Activated gamma-delta T cell treated with anti-CD3 and anti-CD28 coated beads, Interleukin-2, amount 50 U/mL, for 16 hours (primary cell): ENCODE data around the gene EXOC3L2.
"Not testable (repeated sequence)": the region's sequence is repeated elsewhere in the genome, so short reads cannot be mapped to it uniquely, and the experiment has no call there.

ENCODE experiments used
- DNase-seq: peaks from one replicate; pipeline ENCODE4 v3.0.0-alpha.2; 2020; ENCODE audit warnings: low read depth

The EXOC3L2 gene

DNA sequence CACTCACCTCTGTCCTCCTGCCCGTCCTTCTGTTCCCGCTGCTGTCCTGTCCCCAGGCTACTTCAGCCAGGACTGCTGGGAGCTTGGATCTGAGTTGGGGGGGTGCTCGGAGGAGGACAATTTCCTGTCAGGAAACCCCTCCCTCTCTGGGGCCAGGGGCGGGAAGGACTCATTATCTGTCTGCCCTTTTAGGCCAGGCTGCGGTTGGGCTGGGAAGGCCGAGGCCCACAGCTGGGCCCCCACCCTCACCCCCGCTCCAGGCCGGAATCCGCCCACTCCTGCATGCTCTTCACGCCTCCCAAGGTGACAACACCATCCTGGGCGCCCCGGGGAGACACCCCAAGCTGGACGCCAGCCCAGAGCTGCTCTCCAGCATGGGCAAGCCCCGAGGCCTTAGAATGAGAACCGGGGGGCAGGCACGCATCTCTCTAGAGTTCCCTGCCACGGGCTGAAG is at the start of gene EXOC3L2:
Gene EXOC3L2, minus strand, starts transcription at position 74 of the 454 bp plus-strand sequence. CDS start 6,362 bp downstream, outside the sequence.
- no peak for DNase-seq

DNA sequence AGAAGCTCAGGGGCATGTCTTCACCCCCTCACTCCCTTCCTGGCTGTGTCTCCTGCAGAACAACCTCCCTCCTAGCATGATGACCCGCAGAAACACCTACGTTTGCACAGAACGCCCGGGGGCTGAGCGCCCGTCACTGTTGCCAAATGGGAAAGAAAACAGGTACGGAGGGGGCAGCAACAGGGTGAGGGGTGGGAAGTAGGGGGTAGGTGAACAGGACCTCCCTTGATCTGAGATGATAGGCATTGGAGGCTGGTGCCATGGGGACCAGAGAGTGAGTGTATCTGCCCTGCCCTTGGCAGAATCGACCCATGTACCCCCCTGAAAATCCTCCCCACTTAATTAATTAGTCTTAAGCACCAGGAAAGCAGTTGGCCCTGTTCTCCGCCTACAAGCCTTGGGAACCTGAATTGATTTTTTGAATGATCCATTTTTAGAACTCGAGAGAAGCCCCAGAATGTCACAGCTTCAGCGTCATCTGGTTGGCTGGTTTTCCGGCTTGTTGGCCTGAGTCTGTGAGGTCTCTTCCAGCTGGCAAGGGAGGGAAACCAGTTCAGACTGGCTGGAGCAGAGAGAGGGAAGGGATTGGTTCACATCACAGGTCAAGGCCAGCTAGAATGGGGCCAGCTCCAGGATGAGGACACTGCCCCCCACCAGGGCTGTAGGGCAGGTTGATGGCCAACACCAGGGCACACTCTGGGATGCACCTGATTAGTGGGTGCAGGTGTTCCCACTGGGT is 49.3 kb upstream of the EXOC3L2 start:
- no peak for DNase-seq

DNA sequence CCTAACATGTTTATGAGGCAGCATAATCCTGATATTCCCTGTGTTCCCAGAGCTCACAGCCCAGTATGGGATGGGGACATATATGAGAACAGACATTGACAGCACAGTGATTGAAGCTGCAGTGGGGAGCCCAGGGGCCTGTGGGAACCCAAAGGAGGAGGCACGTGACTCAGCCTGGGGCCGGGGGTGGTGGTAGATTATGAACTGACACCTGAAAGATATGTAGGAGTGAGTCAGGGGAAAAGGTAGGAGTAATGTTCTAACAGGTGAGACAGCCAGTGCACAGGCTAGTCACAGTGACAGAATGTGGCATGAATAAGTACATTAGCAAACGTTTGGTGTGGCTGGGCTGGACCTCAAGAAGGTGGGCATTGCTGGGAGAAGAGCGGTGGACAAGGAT is 48.5 kb upstream of the EXOC3L2 start:
- no peak for DNase-seq

DNA sequence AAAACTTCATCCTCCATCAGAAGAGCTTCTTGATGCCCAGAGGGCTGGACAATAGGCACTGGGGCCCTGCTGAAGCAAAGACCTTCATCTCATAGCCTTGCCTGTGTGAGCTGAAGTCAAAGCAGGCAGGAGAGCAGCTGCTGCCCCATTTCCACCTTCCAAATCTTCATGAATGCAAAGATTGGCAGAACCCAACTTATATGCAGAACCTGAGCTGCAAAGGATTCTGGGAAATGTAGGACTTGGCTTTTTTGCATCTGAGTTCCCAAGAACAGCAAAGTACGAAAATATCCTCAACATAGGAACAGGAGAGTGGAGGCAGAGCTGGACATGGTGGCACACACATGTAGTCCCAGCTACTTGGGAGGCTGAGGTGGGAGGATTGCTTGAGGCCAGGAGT is 46.6 kb upstream of the EXOC3L2 start:
- DNase-seq, result no peak

DNA sequence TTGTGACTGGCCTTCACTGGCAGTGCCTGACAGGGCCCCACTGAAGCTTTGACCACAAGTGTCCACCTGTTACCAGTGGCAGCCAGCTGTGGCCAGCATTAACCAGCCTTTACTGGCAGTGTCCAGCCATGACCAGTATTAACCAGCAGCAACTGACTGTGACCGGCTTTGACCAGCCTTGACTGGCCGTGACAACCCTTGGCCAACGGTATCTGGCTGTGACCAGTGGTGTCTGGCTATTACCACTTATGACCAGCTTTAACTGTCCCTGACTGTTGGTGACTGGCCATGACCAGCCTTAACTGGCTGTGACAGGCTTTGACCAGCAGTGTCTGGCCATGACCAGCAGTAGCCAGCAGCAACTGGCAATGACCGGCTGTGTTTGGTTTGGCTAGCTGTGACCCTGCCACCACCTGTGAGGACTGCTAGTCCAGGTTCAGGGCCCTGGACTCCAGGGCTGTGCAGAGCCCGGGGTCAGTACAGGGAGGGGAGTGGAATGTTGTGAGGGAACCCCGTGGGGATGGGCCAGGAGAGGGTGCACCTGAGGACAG is 45.2 kb upstream of the EXOC3L2 start:
- no peak for DNase-seq

DNA sequence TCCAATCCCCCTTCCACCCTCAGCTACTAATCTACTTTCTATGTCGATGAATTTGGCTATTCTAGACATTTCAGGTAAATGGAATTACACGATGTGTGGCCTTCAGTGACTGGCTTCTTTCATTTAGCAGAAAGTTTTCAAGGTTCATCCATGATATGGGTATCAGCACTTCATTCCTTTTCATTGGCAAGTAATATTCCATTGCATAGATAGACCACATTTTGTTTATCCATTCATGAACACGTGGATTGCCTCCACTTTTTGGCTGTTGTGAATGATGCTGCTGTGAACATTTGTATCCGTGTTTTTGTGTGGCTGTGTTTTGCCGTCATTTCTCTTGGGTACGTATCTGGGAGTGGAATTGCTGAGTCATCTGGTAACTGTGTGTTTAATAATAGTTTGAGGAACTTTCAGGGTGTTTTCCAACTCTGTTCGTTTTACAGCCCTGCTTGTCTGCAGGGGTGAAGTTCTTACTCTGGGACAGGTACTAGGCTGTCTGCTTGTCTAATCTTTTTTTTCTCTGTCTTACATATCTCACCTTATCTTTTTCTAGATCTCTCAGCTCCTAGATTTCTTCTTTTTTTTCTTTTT is 38.3 kb upstream of the EXOC3L2 start:
- DNase-seq, result no peak

DNA sequence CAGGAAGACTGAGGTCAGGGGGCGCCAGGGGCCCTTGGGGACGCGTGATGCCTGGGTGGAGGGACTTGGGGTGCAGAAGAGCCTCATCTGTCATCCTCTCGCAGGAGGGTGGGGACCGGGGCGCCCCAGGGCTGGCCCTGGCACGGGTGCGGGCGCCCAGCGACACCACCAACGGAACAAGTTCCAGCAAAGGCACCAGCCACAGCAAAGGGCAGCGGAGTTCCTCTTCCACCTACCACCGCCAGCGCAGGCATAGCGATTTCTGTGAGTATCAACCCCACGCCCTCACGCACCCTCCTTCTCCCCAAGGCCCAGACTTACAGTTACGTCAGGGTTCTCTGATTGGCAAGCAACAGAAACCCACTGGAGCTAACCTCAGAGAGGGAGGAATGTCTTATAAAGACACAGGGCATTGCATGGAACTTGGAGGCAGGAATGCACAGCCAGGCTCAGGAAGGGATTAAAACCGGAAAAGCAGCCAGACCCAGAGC is 35.3 kb upstream of the EXOC3L2 start:
- no peak for DNase-seq

DNA sequence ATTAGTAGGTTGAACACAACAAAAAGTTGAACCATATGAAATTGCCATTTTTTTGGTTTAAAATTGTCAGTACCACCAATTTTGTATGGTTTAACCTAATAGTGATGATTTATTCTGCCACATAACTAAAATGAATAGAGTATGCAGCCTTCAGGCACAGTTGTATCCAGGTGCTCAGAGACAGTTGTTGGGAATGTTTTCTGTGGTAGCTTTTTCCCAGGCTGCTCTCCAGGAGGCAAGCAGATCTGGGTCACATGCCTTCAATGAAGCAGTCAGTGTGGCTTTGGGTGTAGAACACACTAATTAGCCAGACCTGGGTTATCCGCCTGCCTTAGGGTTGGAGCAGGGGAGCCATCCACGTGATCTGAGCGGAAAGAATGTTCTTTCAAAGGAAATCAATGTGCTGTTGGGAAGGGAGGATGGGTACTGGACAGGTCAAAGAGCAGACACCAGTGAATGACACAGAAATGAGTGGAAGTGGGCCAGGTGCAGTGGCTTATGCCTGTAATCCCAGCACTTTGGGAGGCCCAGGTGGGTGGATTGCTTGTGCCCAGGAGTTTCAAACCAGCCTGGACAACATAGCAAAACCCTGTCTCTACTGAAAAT is 34.5 kb upstream of the EXOC3L2 start:
- no peak for DNase-seq

DNA sequence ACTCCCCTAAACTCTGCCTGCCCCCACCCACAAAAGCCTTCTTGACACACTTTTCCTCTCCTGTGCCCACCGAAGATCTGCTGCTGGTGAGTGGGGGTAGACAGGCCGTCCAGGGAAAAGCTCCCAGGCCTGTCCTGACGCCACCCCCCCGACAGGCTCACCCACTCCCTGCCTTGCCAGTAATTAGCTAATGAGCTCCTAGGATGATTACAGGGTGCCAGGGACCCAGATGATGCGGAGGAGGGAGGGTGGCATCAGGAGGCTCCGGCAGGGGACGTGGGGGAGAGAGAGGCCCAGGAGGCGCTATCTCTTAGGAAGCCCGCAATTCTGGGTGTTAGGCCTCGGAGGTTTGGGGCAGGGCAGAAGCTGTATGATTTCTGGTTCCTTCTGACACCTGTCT is 32.9 kb upstream of the EXOC3L2 start:
- DNase-seq, result no peak

DNA sequence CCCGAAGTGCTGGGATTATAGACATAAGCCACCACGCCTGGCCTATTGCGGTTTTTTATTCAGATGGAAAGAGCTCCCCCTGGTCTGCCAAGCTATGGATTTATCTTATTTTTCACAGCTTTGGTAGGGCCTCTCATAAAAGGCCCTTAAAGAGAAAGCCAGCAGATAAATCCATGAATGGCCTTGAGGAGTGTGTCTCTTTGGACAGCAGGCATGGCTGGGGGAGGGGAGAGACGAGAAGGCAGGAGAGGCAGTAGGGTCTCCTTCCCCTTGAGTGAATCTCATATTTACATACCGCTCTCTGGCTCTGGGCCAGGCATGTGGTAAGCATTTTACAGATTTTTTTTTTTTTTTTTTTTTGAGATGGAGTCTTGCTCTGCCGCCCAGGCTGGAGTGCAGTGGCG is 31.1 kb upstream of the EXOC3L2 start:
- no peak for DNase-seq

DNA sequence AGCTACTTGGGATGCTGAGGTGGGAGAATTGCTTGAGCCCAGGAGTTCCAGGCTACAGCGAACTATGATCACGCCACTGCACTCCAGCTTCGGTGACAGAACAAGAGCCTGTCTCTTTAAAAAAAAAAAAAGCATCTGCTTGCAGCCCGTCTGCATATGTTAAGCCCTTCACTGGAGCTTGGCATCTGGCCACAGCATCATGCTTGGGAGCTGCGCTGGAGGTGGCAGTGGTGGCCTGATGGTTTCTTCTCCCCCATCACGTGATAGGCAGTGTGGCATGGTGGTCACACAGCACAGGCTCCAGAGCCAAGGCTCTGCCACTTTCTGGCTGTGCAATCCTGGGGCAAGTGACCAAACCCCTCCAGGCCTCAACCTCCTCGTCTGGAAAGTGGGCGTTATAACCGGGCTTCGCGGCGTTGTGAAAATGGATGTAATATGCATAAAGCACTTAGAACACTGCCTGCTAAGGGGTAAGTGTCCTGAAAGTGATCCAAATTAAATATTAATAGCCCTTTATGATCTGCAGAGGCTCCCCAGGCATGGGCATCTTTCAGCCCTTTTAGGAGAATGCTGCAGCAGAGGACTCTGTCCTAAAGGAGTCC is 30.3 kb upstream of the EXOC3L2 start:
- DNase-seq, result no peak

DNA sequence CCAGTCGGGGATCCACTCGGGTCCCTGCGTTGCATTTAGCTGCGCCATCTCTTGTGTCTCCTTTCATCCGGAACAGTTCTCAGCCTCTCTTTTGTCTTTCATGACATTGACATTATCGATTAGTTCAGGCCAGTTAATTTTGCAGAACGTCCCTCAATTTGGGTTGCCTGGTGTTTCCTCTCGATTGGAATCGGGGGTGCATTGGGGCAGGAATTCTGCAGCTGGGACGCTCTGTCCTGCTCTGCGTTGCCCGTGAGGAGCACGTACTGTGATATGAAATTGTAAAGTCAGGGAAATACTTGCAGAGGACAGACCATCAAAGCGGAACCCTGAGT is 28.3 kb upstream of the EXOC3L2 start:
- no peak for DNase-seq

DNA sequence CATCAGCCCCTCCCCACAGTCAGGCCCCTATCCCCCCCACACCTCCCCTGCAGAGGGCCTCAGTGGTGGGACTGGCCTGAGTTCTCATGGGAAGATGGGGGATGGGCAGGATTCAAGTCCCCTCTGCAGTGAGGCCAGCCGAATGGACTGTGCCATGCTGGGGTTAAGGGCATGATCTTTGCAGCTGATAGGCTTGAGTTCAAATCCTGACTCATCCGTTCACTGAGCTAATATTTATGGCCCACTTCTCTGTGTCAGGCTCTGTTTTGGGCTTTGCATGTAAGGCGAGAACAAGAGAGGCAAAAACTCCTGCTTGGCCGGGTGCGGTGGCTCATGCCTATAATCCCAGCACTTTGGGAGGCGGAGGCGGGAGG is 26.5 kb upstream of the EXOC3L2 start:
- DNase-seq, result no peak

DNA sequence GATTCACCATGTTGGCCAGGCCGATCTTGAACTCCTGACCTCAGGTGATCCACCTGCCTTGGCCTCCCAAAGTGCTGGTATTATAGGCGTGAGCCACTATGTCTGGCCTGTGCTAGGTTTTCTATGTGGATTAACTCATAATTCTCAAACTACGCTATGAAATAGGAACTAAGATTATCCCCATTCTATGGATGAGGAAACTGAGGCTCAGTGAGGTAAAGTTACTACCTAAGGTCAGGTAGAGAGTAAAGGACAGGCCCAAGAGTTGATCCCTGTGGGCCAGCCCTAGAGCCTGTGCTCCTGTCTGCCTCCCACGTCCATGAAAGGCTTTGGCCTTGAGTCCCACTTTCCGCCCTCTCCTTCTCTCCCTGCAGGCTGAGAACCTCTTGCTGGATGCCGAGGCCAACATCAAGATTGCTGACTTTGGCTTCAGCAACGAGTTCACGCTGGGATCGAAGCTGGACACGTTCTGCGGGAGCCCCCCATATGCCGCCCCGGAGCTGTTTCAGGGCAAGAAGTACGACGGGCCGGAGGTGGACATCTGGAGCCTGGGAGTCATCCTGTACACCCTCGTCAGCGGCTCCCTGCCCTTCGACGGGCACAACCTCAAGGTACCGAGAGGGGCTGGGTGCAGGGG is 26.0 kb upstream of the EXOC3L2 start:
- DNase-seq, result no peak

DNA sequence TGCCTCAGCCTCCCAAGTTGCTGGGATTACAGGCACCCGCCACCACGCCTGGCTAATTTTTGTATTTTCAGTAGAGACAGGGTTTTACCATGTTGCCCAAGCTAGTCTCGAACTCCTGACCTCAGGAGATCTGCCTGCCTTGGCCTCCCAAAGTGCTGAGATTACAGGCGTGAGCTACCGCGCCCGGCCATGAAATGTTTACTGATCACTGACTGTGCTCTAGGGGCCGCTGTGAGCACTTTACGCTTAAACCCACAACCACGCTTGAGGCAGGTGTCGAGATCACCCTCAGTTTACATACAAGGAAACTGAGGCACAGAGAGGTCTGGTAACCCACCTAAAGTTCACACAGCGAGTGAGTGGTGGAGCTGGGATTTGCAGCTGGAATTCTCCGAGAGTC is 24.7 kb upstream of the EXOC3L2 start:
- not testable (repeated sequence) for DNase-seq

DNA sequence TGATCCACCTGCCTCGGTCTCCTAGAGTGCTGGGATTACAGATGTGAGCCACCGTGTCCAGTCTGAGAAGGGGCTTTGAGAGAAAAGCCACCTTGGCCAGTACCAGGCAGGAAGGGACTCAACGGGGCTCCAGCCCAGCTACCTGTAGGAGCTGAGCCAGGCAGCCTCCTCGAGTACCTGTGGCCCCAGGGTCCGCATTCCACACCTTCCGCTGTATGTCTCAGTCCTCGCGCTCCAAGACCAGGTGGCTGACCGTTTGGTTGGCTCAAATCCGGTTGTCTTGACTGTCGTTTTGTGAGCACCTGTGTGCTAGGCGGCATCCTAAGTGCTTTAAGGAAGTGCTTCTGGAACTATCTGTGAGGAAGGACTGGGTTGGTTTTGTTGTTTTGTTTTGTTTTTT is 22.1 kb upstream of the EXOC3L2 start:
- no peak for DNase-seq

DNA sequence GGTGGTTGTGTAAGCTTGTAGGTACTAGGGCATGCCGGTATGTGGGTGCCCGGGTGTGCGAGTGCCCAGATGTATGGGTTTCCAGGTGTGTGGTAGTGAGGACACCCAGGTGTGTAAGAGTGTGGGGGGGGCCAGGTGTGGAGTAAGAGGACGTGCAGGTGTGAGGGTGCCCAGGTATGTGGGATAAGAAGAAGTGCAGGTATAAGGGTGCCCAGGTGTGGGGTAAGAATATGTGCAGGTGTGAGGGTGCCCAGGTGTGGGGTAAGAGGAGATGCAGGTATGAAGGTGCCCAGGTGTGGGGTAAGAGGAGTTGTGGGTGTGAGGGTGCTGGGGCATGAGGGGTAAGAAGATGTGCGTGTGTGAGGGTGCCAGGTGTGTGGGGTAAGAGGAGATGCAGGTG is 20.2 kb upstream of the EXOC3L2 start:
- DNase-seq, result no peak

DNA sequence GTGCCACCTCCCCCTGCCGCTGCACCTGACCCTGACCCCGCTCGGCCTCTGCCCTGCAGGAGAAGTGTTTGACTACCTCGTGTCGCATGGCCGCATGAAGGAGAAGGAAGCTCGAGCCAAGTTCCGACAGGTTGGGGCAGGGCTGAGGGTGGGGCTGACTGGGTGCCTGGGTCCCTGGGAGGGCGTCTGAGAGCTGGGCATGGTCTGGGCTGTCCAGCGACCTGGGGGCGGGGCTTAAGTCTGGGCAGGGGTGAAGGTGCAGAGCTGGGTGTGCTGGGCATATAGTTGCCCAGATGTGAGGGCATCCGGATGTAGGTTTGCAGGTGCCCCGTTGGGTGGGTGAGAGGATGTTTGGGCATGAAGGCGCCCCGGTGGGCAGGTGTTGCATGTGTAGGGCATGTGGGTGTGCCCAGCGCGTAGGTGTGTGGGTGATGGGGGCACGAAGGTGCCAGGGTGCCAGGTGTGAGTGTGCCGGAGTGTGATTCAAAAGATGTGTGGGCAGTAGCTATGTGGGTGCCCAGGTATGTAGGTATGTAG is 19.6 kb upstream of the EXOC3L2 start:
- no peak for DNase-seq

DNA sequence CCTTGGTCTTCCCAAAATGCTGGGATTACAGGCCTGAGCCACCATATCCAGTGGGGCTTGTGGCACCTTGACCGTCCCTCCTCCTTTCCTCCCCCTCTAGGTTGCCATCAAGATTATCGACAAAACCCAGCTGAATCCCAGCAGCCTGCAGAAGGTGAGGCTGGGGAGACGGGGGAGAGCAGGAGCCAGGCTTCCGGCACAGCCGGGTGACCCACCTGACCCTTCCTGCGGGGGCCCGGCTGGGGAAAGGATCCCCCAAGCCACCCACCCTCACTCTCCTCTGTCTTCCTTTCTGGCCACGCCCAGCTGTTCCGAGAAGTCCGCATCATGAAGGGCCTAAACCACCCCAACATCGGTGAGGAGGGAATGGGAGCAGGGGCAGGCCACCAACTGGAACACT is 17.8 kb upstream of the EXOC3L2 start:
- DNase-seq, result no peak

DNA sequence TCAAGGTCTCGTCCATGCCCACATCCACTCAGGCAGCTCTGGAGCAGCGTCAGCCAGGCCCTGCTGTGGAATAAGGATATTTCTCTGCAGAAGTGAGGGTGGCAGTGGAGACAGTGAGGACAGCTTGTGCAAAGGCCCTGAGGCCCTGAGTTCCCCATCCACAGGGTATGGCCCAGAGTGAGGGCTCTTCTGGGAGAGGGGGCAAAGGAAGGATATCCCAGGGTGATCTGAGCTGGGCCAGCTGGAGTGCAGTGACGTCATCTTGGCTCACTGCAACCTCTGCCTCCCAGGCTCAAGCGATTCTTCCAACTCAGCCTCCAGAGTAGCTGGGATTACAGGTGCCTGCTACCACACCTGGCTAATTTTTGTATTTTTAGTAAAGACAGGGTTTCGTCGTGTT is 17.4 kb upstream of the EXOC3L2 start:
- no peak for DNase-seq

DNA sequence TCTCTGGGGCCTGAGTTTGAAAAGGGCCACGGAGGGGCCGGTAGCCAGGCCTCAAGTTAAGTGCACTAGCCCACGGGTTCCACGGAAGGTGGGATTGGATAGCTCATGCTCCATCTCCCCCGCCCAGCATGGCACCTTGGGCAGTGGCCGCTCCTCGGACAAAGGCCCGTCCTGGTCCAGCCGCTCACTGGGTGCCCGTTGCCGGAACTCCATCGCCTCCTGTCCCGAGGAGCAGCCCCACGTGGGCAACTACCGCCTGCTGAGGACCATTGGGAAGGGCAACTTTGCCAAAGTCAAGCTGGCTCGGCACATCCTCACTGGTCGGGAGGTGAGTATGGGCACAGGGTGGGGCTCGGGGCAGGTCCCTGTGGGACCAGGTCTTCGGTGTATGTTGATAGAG is 13.7 kb upstream of the EXOC3L2 start:
- no peak for DNase-seq

DNA sequence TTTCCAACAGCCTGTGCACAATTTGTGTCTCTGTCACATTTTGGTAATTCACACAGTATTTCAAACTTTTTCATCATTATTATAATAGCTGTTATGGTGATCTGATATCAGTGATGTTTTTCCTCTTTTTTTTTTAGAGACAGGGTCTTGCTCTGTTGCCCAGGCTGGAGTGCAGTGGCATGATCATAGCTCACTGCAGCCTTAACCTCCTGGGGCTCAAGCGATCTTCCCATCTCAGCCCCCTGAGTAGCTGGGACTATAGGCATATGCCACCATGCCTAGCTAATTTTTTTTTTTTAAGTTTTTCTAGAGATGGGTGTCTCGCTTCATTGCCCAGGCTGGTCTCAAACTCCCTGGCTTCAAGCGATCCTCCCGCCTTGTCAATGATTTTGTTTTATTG is 11.6 kb upstream of the EXOC3L2 start:
- DNase-seq, result no peak
